GM18870 (cell line): ENCODE results near the gene EPHB6.

Experiments used
- ATAC-seq: cut with Tn5 transposase; IDR thresholded peaks from one replicate; pipeline ENCODE4 v1.9.1; 2021; ENCODE audit warnings: moderate library complexity; ENCODE audit not compliant: unreplicated experiment

Gene EPHB6

DNA sequence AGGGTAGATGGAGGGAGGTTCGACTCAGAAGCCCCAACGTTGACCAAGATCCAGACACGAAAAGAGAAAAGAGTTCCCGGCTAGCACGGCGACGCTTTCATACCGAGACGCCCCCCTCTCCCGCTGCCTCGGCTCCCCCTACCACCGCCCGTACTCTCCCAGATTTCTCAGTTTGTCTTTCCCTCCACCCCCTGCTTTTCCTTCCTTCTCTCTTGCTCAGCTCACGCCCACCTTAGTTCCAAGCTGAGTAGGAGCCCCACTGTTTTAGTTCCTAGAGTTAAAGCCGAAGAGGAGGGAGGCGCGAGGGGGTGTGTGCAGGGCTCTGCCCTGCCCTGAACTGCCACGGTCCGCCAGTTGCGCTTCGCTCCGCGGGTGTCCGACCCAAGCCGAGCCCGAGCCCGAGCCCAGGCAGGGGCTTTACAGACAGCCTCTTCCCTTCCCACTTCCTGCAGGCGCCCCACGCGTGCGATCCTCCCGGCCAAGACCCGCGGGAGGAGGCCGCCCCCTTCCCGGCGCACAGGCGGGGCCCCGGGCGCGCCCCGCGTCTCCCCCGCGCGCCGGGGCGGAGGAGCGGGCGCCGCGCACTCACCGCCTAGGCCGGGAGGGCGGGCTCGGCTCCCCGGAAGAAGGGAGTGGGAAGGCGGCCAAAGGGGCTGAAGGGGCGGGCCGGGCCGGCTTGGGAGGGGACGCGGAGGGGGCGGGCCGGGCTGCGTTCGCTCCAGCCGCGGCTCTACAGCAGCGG is at the start of gene EPHB6:
EPHB6 (plus strand) TSS at position 705 of the 742 bp plus-strand sequence. CDS start 8,152 bp downstream, outside the sequence.
- peak; percentile 24 for ATAC-seq

- no peak for ATAC-seq
These were observed 49.4 kb upstream of the EPHB6 start for GRCh38 chr7:142805350-142806021.

DNA sequence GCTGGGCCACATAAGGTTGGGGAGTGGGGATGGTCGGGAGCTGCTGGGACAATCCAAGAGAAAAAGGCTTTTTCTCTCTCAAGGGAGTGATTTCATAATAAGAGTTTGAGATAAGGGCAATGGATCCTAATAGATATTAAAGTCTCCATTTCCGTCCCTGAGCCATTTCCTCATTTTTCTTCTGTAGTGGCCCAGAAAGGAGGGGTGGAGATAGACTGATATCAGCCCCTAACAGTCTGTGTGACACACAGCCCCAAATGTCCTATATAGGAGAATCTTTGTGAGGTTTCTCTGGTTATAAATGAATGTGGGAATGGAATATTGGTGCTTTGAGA is 48.9 kb upstream of the EPHB6 start:
- ATAC-seq, result no peak

- ATAC-seq, result no peak
These were observed 47.9 kb upstream of the EPHB6 start for GRCh38 chr7:142806957-142807356.

DNA sequence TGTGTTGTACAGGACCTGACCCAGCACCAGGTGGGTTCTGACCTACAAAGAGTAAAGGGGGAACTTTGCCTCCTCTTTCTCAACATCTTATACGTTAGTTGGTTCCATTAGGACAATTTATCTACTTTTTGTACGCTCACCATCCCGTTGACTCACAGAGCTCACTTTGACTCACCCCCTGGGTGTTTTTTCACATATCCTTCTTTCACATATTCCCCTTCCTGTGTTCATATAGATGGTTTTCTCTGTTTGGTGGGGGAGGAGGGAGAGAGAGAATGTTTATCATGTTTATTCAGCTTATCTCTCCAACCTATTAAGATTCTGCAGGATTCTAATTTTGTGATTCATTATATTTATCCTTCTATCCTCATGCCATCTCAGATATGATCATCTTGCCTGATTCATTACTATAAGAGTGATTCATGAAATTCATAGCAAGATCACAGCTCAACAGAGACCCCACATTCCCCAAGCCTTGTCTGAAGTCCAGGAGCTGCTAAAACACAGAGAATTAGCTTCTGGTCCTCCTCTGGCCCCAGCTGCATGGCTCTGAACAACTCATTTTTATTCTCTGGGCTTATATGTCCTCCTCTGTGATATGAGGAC is 46.9 kb upstream of the EPHB6 start:
- peak; percentile 25 for ATAC-seq

DNA sequence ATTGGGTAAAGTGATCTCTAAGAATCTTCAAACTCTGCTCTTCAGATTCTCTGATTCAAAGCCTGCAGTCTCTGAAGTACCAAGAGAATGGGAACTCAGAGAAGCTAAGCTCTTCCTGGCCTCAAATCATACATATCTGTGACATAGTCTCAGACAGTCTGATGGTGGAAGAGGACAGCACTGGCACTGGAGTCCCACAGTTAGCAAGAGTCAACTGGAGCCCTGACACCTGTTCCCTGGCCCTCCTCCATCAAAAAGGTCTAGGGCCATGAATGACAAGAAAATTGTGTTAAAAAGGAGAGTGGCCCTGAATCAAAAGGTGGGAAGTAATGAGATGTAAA is 46.4 kb upstream of the EPHB6 start:
- peak; percentile 22 for ATAC-seq

DNA sequence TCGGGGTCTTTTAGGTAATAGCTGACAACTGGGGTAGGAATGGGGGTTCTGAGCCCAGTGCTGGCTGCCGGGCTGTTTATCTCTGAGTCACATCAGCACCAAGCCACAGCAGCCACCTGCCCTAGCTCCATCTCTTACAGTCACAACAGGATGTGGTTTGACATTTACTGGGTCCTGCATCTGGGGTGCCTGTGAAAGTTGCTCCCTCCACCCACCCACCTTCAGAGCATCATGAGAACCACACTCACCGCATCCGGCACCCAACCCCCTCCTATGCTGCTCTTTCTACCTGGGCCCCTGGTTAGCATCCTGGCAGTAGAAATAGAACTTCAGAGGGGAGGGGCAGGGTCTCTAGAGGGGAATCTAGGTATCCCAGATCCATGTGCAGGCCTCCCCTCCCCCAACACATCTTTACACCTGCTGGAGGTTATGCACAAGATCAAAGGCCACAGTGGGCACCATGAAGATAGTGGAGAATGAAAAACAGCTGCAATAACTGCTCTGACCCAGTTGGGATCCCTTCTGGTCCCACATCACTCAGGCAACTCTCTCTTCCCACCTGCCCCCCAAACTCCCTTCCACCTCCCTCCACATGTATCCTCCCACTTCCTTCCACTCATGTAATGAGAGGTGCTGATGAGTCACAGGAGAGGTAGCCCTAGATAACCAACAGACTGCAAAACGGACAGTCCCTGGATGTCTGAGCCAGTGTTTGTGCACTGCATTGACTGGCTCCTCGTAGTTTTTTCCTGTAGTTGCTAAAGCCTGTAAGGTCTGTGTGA is 45.9 kb upstream of the EPHB6 start:
- ATAC-seq, result peak; percentile 91

DNA sequence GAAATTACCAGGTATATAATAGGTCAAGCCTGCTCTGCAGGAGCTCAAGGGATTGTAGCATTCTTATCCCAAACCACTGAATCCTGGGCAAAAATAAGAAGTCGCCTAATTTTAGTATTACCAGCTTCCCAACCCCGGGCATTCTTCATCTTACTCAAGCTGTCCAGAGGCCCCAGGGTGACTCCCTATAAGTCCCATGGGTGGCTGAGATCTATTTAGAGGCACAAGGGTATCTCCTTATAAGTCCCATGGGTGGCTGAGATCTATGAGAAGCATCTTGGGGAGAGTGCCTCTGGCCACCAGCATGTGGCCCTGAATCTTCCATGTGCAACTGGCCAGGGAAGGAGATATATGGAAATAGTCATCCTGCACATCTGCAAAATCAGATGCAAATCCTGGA is 45.2 kb upstream of the EPHB6 start:
- ATAC-seq, result no peak

GRCh38 chr7:142811154-142811737 is 43.6 kb upstream of the EPHB6 start:
- no peak for ATAC-seq

DNA sequence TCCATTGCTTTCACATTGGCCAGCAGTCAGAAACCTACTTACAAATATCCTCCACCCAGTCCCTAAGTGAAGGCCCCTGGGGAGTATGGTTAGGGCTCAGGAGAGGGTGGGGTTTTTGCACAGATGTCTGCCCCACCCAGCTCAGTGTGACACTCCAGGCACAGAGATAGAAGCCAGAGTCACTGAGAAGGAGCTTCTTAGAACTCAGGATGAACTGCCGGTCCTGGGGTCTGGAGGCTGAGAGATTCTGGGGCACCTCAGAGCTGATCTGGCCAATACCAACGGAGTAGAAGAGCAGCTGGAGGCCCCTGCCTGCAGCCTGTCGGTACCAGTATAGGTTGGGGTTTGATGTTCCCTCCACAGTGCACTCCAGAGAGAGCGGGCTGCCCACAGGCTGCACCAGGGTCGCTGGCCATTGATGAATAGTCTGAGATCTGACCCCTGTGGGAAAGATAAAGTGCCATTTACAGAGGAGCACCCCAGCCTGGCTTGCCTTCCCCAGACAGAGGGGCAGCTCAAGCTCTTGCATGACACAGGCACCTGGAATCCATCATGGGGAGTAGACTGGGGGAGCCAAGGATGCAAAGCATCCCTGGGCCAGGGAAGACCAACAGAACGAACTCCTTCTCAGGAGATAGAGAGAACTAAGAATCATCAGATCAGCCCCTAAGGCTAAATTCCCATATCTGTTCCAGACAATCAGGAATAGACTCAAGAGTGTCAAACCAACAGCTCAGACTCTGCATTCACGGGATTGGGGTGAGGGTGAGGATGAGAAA is 42.2 kb upstream of the EPHB6 start:
- no peak for ATAC-seq

- ATAC-seq, result no peak
These were observed 41.6 kb upstream of the EPHB6 start for GRCh38 chr7:142813226-142813625.

GRCh38 chr7:142813699-142814098 is 41.2 kb upstream of the EPHB6 start:
- no peak for ATAC-seq

DNA sequence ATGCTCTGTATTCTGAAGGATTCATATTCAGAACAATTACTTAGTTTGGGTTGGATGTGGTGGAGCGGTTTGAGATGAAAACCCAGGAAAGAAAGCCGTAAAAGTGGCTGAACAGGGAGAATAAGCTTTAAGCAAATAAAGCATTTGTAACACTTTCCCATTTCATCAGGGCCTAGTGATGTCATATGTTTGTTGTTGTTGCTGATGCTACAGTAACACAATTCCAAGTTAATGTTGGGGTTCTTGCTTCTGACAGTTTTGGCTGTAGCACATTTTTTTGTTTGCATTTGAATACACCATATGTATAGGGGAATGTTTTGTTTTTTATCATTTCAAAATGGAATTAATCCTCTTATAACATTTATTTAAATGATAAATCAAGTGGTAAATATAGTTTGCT is 40.4 kb upstream of the EPHB6 start:
- no peak for ATAC-seq

- ATAC-seq, result no peak
These were observed 39.7 kb upstream of the EPHB6 start for GRCh38 chr7:142815134-142815533.

DNA sequence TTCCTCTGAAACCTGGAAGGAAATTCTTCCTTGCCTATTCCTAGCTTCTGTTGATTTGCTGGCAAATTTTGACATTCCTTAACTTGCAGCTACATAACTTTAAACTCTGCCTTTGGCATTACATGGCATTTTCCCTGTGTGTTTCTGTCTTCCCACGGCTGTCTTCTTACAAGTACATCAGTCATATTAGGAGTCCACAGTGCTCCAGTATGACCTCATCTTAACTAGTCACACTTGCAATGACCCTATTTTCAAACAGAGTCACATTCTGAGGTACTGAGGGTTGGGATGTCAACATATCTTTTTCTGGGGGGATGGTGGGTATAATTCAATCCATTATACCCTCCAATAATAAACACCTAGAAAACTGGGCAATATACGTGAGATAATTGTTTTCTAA is 37.4 kb upstream of the EPHB6 start:
- no peak for ATAC-seq

GRCh38 chr7:142819530-142819929 is 35.3 kb upstream of the EPHB6 start:
- ATAC-seq, result no peak

GRCh38 chr7:142822714-142823113 is 32.2 kb upstream of the EPHB6 start:
- ATAC-seq, result no peak

DNA sequence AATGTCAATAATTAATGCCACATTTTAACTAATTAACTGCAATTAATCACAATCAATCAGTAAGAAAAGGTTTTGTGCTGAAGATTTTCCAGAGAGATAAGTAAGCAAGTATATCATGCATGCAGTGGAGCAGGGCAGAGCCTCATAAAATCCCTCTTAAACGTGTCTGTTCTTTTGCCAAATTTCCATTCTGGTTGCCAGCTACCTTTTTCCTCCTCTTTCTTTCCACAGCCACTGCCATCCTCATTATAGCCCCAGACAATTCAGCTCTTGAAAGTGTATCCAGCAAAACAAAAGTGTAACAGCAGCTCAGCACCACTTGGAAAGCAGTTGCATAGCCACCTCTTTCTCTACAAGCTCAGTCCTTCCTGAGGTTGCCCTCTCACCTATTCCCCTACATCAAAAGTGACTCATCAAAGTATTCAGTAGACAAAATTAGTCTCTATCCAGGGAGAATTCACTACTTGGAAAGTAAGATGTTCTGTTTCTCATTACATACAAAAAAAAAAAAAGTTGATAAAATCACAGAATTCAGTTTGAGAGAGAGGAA is 26.9 kb upstream of the EPHB6 start:
- no peak for ATAC-seq

DNA sequence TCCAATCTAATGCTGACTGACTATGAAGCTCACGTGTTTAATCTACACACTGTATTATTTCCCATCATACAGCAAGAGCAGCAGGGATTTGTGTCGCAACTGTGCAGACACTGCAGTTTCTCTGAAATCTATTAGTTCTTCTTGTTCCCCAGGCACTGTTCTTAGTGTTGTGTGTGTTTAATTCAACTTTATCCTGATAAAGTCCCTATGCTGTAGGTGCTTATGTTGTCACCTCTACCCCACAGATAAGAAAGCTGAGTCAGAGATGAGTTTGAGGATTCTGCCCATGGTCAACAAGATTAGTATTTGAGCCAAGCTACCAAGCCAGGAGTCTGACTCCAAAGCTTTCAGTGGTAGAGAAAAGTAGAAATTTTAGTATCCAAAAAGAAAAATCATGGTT is 22.5 kb upstream of the EPHB6 start:
- ATAC-seq, result no peak
